DND-41 (cell line): Measurements from ENCODE around the gene NR6A1.

ENCODE experiments used
- EZH2 ChIP-seq: IDR thresholded peaks from 3 replicates; pipeline ENCODE4 v1.6.1; 2012; ENCODE audit warnings: borderline replicate concordance, low read depth, mild to moderate bottlenecking, moderate library complexity, low read length, inconsistent platforms; ENCODE audit not compliant: severe bottlenecking
- TF ChIP-seq, protein P1 (sequence below): IDR thresholded peaks from 2 replicates; pipeline ENCODE4 v1.5.1; 2012; ENCODE audit warnings: borderline replicate concordance, low read length, moderate library complexity, mild to moderate bottlenecking; ENCODE audit not compliant: poor library complexity, severe bottlenecking; ENCODE audit errors: extremely low read depth

DNA sequence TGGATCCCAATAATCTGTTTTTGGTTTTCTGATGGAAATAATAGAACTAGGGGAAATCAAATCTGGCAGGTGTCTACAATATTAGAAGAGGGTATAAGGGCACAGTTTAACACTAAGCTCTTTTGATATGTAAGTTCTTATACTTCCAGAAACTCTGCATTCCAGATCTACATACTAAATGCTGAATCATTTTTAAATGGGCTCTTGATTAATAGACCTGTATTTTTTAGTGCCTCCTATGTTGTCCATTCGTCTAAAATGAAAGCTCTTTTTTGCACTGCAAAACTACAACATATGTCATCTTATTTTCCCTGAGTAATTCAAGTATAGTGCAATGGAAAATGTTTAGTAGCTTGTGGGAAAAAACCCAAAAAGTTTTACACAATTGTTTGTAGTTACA is 44.2 kb downstream of the NR6A1 start:
- TF ChIP-seq, protein P1, sequence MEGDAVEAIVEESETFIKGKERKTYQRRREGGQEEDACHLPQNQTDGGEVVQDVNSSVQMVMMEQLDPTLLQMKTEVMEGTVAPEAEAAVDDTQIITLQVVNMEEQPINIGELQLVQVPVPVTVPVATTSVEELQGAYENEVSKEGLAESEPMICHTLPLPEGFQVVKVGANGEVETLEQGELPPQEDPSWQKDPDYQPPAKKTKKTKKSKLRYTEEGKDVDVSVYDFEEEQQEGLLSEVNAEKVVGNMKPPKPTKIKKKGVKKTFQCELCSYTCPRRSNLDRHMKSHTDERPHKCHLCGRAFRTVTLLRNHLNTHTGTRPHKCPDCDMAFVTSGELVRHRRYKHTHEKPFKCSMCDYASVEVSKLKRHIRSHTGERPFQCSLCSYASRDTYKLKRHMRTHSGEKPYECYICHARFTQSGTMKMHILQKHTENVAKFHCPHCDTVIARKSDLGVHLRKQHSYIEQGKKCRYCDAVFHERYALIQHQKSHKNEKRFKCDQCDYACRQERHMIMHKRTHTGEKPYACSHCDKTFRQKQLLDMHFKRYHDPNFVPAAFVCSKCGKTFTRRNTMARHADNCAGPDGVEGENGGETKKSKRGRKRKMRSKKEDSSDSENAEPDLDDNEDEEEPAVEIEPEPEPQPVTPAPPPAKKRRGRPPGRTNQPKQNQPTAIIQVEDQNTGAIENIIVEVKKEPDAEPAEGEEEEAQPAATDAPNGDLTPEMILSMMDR = no peak
- TF ChIP-seq EZH2 = no peak
